ENCODE results near the gene BAHCC1. TPM values are rescaled to one million over a fixed set of nuclear protein-coding genes. Genes with fewer than 3 reads are reported as not detected.

Gene BAHCC1
- total RNA-seq, 1 donor from 2014 or later: 3.4 TPM

DNA sequence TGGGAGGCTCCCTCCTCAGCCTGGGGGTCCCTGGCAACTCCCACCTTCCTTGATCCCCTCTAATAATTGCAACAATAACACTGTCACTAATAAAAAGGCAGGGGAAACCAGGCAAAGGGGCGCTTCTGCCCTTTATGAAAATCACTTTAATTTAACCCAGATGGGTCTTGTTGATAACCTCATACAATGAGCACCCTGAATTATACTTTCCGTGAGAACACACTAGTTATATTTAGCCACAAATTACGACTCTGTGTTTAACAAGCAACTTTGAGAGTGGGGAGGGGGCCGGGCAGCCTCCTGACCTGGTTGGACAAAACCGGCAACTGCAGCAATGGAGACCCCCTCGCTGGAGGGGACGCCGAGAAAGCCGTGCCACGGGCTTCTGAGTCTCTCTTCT, 5.7 kb upstream of the BAHCC1 start:
- Histone ChIP-seq H3K27me3 (peaks cover 62% of the 10 kb centered on the region), H3K9ac (no peak overlapping the region), H3K4me3 (no peak overlapping the region), H3K27ac (no peak overlapping the region), H3K4me1 (peaks cover 66% of the 10 kb centered on the region), H3K79me2 (ENCODE audit: low read depth) (peaks cover 52% of the 10 kb centered on the region), H3F3A (ENCODE audit: low read depth) (peaks cover 59% of the 10 kb centered on the region), H4K20me1 (ENCODE audit: low read depth) (peaks cover 81% of the 10 kb centered on the region), H3K9me3 (ENCODE audit: low read depth) (no peaks in the 10 kb centered on the region), H3K36me3 (no peaks in the 10 kb centered on the region), H2AFZ (replicated peaks) (no peak overlapping the region), H3K4me2 (peak overlapping the region; percentile 35)
- no peak for DNase-seq (ENCODE audit: low spot score)
- TF ChIP-seq, protein P1, sequence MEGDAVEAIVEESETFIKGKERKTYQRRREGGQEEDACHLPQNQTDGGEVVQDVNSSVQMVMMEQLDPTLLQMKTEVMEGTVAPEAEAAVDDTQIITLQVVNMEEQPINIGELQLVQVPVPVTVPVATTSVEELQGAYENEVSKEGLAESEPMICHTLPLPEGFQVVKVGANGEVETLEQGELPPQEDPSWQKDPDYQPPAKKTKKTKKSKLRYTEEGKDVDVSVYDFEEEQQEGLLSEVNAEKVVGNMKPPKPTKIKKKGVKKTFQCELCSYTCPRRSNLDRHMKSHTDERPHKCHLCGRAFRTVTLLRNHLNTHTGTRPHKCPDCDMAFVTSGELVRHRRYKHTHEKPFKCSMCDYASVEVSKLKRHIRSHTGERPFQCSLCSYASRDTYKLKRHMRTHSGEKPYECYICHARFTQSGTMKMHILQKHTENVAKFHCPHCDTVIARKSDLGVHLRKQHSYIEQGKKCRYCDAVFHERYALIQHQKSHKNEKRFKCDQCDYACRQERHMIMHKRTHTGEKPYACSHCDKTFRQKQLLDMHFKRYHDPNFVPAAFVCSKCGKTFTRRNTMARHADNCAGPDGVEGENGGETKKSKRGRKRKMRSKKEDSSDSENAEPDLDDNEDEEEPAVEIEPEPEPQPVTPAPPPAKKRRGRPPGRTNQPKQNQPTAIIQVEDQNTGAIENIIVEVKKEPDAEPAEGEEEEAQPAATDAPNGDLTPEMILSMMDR (IDR thresholded peaks at IDR 0.05): no peak
- TF ChIP-seq EZH2phosphoT487 (IDR thresholded peaks at IDR 0.05) (no peak), EZH2 (IDR thresholded peaks at IDR 0.05) (no peak)
- Mint-ChIP-seq H3K27ac (no peak overlapping the region), H3K4me1 (peaks cover 65% of the 10 kb centered on the region), H3K36me3 (peaks cover 3% of the 10 kb centered on the region), H3K27me3 (ENCODE audit: insufficient read depth, low read depth) (peaks cover 2% of the 10 kb centered on the region), H3K4me3 (peak overlapping the region; percentile 81), H3K9me3 (no peaks in the 10 kb centered on the region)

- peaks cover 63% of the 10 kb centered on the region for H3K4me1 Mint-ChIP-seq
- peak overlapping the region; percentile 4 for H3K4me3 ChIP-seq
- peak overlapping the region; percentile 88 for H3K27ac Mint-ChIP-seq
- peaks cover 79% of the 10 kb centered on the region for H4K20me1 ChIP-seq (ENCODE audit: low read depth)
- H3K27me3 Mint-ChIP-seq (ENCODE audit: insufficient read depth, low read depth): peaks cover 2% of the 10 kb centered on the region
- H3K4me1 ChIP-seq: peaks cover 67% of the 10 kb centered on the region
- no peaks in the 10 kb centered on the region for H3K9me3 Mint-ChIP-seq
- H3K9ac ChIP-seq: no peak overlapping the region
- H3F3A ChIP-seq (ENCODE audit: low read depth): peaks cover 62% of the 10 kb centered on the region
- no peaks in the 10 kb centered on the region for H3K36me3 ChIP-seq
- H3K4me3 Mint-ChIP-seq: peak overlapping the region; percentile 94
- DNase-seq (ENCODE audit: low spot score): no peak
- peaks cover 55% of the 10 kb centered on the region for H3K79me2 ChIP-seq (ENCODE audit: low read depth)
- TF ChIP-seq, protein P1 (IDR thresholded peaks at IDR 0.05): no peak
- TF ChIP-seq EZH2phosphoT487 (IDR thresholded peaks at IDR 0.05) (no peak), EZH2 (IDR thresholded peaks at IDR 0.05) (no peak)
- H3K4me2 ChIP-seq: peak overlapping the region; percentile 35
- no peak overlapping the region for H2AFZ ChIP-seq (replicated peaks)
- peaks cover under 1% of the 10 kb centered on the region for H3K36me3 Mint-ChIP-seq
- peaks cover 55% of the 10 kb centered on the region for H3K27me3 ChIP-seq
- no peak overlapping the region for H3K27ac ChIP-seq
- H3K9me3 ChIP-seq (ENCODE audit: low read depth): no peaks in the 10 kb centered on the region
Observed at GRCh38 chr17:81390029-81390872, 5.0 kb upstream of the BAHCC1 start.

DNA sequence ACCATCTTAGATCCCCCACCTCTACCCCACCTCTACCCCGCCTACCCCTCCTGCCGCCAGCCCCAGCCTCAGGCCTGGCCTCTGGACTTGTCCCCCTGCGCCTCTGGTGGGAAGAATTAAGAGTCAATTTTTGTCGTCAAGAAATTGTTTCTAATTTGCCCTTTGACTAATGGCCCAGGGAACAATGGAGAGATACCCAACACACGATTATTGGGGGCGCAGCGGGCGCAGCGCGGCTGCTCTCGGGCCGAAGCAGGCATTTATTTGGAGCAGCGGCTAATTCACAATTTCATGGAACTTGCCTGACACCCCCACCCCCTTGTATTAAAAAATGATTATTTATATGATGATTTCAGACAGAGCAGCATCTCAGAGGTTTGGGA, 4.4 kb upstream of the BAHCC1 start:
- Histone ChIP-seq H2AFZ (replicated peaks) (no peak overlapping the region), H3K9me3 (ENCODE audit: low read depth) (no peaks in the 10 kb centered on the region), H3K4me3 (no peak overlapping the region), H3K27ac (no peak overlapping the region), H3F3A (ENCODE audit: low read depth) (peaks cover 62% of the 10 kb centered on the region), H3K9ac (no peak overlapping the region), H3K36me3 (no peaks in the 10 kb centered on the region), H3K27me3 (peaks cover 49% of the 10 kb centered on the region), H3K4me1 (peaks cover 62% of the 10 kb centered on the region), H4K20me1 (ENCODE audit: low read depth) (peaks cover 78% of the 10 kb centered on the region), H3K79me2 (ENCODE audit: low read depth) (peaks cover 61% of the 10 kb centered on the region), H3K4me2 (peak overlapping the region; percentile 35)
- Mint-ChIP-seq H3K9me3 (no peaks in the 10 kb centered on the region), H3K36me3 (peaks cover 2% of the 10 kb centered on the region), H3K4me1 (peaks cover 56% of the 10 kb centered on the region), H3K27me3 (ENCODE audit: insufficient read depth, low read depth) (peaks cover 4% of the 10 kb centered on the region), H3K27ac (no peak overlapping the region), H3K4me3 (peak overlapping the region; percentile 94)
- no peak for DNase-seq (ENCODE audit: low spot score)
- TF ChIP-seq EZH2 (IDR thresholded peaks at IDR 0.05): no peak
- TF ChIP-seq, protein P1 (IDR thresholded peaks at IDR 0.05): no peak
- no peak for TF ChIP-seq EZH2phosphoT487 (IDR thresholded peaks at IDR 0.05)

Data from neural progenitor cell (in vitro differentiated cells).